Liver (tissue), 9 donors: Measurements from ENCODE around the gene RAB3GAP1. TPM values are rescaled to one million over a fixed set of nuclear protein-coding genes. Genes with fewer than 3 reads are reported as not detected.

Experiments
- DNase-seq: peaks from one replicate; pipeline ENCODE4 v3.0.0-alpha.2; 2017; ENCODE audit warnings: low spot score
- H3K27ac ChIP-seq, 2 donors: one replicate each; pipeline ENCODE4 v1.7.0; 2013; ENCODE audit warnings: inconsistent platforms in 2 of 2, low read length in 2 of 2, control low read depth in 1 of 2, low read depth in 1 of 2, mild to moderate bottlenecking in 1 of 2
- H3K27me3 ChIP-seq, 4 donors: one replicate each; pipeline versions ENCODE4 v1.6.1 to v1.7.0; 2013; ENCODE audit warnings: low read length in 3 of 4, inconsistent platforms in 1 of 4, mild to moderate bottlenecking in 1 of 4, moderate library complexity in 1 of 4; ENCODE audit not compliant: control insufficient read depth in 4 of 4, insufficient read depth in 4 of 4
- H3K36me3 ChIP-seq, 4 donors: one replicate each; pipeline versions ENCODE4 v1.6.1 to v1.7.0; 2013; ENCODE audit warnings: low read length in 3 of 4, mild to moderate bottlenecking in 3 of 4, low read depth in 1 of 4, moderate library complexity in 1 of 4; ENCODE audit not compliant: control insufficient read depth in 4 of 4, insufficient read depth in 3 of 4
- H3K4me1 ChIP-seq, 4 donors: one replicate each; pipeline versions ENCODE4 v1.6.1 to v1.7.0; 2013; ENCODE audit warnings: low read length in 3 of 4, mild to moderate bottlenecking in 3 of 4, moderate library complexity in 1 of 4; ENCODE audit not compliant: control insufficient read depth in 4 of 4, insufficient read depth in 4 of 4
- H3K4me3 ChIP-seq, 3 donors: one replicate each; pipeline versions ENCODE4 v1.6.1 to v1.7.0; 2013; ENCODE audit warnings: low read length in 3 of 3, control low read depth in 1 of 3, low read depth in 1 of 3, mild to moderate bottlenecking in 1 of 3
- H3K9ac ChIP-seq, 2 donors: one replicate each; pipeline ENCODE4 v1.7.0; 2013; ENCODE audit warnings: low read length in 2 of 2, mild to moderate bottlenecking in 2 of 2, moderate library complexity in 2 of 2, control low read depth in 1 of 2, low read depth in 1 of 2
- H3K9me3 ChIP-seq, 4 donors: one replicate each; pipeline versions ENCODE4 v1.6.1 to v1.7.0; 2013; ENCODE audit warnings: low read length in 3 of 4; ENCODE audit not compliant: control insufficient read depth in 4 of 4
- ATF3 ChIP-seq: IDR thresholded peaks from 2 replicates; pipeline ENCODE4 v1.6.1; 2016; ENCODE audit warnings: antibody characterized with exemption
- CTCF ChIP-seq: fragments of 150-350 bp; IDR thresholded peaks from 2 replicates; pipeline ENCODE4 v1.5.1; 2017; ENCODE audit warnings: improper control_type of control experiment, low read depth, low read length; ENCODE audit not compliant: missing input control
- EGR1 ChIP-seq, 2 donors: IDR thresholded peaks; 2 replicates each; pipeline ENCODE4 v1.6.1; 2016 to 2018; ENCODE audit warnings: antibody characterized with exemption in 2 of 2, low read depth in 2 of 2
- FOXA1 ChIP-seq: IDR thresholded peaks from 2 replicates; pipeline ENCODE4 v1.6.1; 2016; ENCODE audit warnings: antibody characterized with exemption
- FOXA2 ChIP-seq: IDR thresholded peaks from 2 replicates; pipeline ENCODE4 v1.6.1; 2016; ENCODE audit warnings: antibody characterized with exemption
- GABPA ChIP-seq, 2 donors: IDR thresholded peaks in 1 of 2; conservative IDR thresholded peaks in 1 of 2; 2 replicates each; pipeline ENCODE4 v1.6.1; 2016; ENCODE audit warnings: antibody characterized with exemption in 2 of 2, mild to moderate bottlenecking in 1 of 2, moderate library complexity in 1 of 2
- HNF4A ChIP-seq, 2 donors: conservative IDR thresholded peaks; 2 replicates each; pipeline ENCODE4 v1.6.1; 2016; ENCODE audit warnings: antibody characterized with exemption in 2 of 2, mild to moderate bottlenecking in 2 of 2
- HNF4G ChIP-seq: IDR thresholded peaks from 2 replicates; pipeline ENCODE4 v1.6.1; 2016; ENCODE audit warnings: antibody characterized with exemption
- JUND ChIP-seq, 2 donors: IDR thresholded peaks; 2 replicates each; pipeline ENCODE4 v1.6.1; 2016; ENCODE audit warnings: antibody characterized with exemption in 2 of 2
- MAX ChIP-seq: IDR thresholded peaks from 2 replicates; pipeline ENCODE4 v1.6.1; 2016; ENCODE audit warnings: antibody characterized with exemption
- NR2F2 ChIP-seq: IDR thresholded peaks from 2 replicates; pipeline ENCODE4 v1.6.1; 2016; ENCODE audit warnings: antibody characterized with exemption
- RAD21 ChIP-seq, 2 donors: IDR thresholded peaks; 2 replicates each; pipeline ENCODE4 v1.6.1; 2016; ENCODE audit warnings: antibody characterized with exemption in 2 of 2, mild to moderate bottlenecking in 2 of 2
- REST ChIP-seq: IDR thresholded peaks from 2 replicates; pipeline ENCODE4 v1.6.1; 2016; ENCODE audit warnings: antibody characterized with exemption, mild to moderate bottlenecking
- RXRA ChIP-seq, 2 donors: IDR thresholded peaks; 2 replicates each; pipeline ENCODE4 v1.6.1; 2017 to 2018; ENCODE audit warnings: antibody characterized with exemption in 2 of 2, mild to moderate bottlenecking in 1 of 2
- SP1 ChIP-seq: IDR thresholded peaks from 2 replicates; pipeline ENCODE4 v1.6.1; 2018; ENCODE audit warnings: antibody characterized with exemption, mild to moderate bottlenecking
- TAF1 ChIP-seq: conservative IDR thresholded peaks from 2 replicates; pipeline ENCODE4 v1.6.1; 2016; ENCODE audit warnings: antibody characterized with exemption, mild to moderate bottlenecking
- YY1 ChIP-seq: IDR thresholded peaks from 2 replicates; pipeline ENCODE4 v1.6.1; 2016; ENCODE audit warnings: antibody characterized with exemption, mild to moderate bottlenecking
- ZBTB33 ChIP-seq: IDR thresholded peaks from 2 replicates; pipeline ENCODE4 v1.6.1; 2016; ENCODE audit warnings: antibody characterized with exemption
- WGBS: extraction: QIAGEN DNeasy Blood & Tissue Kit; methylation state at CpG from one replicate; pipeline ENCODE4 v1.1.7; 2013; 5-methylcytosine and 5-hydroxymethylcytosine counted together
- polyA plus RNA-seq, 2 donors: library from polyadenylated mRNA; stranded (reverse) in 1 of 2; unstranded in 1 of 2; fragments of 200-250 nt in 1 of 2; fragments of >200 nt in 1 of 2; fragmentation: Nextera tagmentation in 1 of 2; extraction: Ambion mirVana in 1 of 2; gene quantifications; one replicate each; pipeline versions ENCODE4 v1.2.1 to v1.2.3, GENCODE V29; 2013 to 2015
- total RNA-seq, 2 donors: library from RNA; depleted of rRNA; stranded (reverse); fragments of >200 nt; gene quantifications; one replicate each; pipeline ENCODE4 v1.2.3, GENCODE V29; 2014
- donor health status: healthy.
- donor health status: healthy.
- donor health status: healthy.
- donor health status: healthy.
- donor health status: healthy.

Gene RAB3GAP1
- total and polyA plus RNA-seq, 4 donors = 8.8 to 30.0 (median 15.1) TPM

- DNase-seq = no peak
- H3K27ac ChIP-seq = no peak overlapping the region
- no peak overlapping the region for H3K9ac ChIP-seq
- peaks cover 0 to 2% (median 0%) of the 10 kb centered on the region in 4 donors for H3K9me3 ChIP-seq
- no peaks in the 10 kb centered on the region for H3K27me3 ChIP-seq
- TF ChIP-seq RXRA (IDR thresholded peaks at IDR 0.05) (no peak), YY1 (no peak), FOXA1 (no peak), CTCF (no peak), MAX (no peak), REST (no peak)
- 94% methylated on average over 5 of the region's 5 CpGs for WGBS
- no peaks in the 10 kb centered on the region for H3K4me1 ChIP-seq
- H3K4me3 ChIP-seq = no peak overlapping the region
- H3K36me3 ChIP-seq = no peaks in the 10 kb centered on the region
Observed at GRCh38 chr2:135186054-135186453, 134.0 kb downstream of the RAB3GAP1 start.

- Histone ChIP-seq H3K36me3 (no peaks in the 10 kb centered on the region), H3K27ac (no peak overlapping the region), H3K4me1 (no peaks in the 10 kb centered on the region), H3K27me3 (no peaks in the 10 kb centered on the region), H3K9ac (no peak overlapping the region), H3K4me3 (no peak overlapping the region), H3K9me3 (peaks cover 0 to 5% (median 0%) of the 10 kb centered on the region in 4 donors)
- no peak for DNase-seq
- no peak for TF ChIP-seq SP1
- TF ChIP-seq RAD21 (IDR thresholded peaks at IDR 0.05) = no peak
- TF ChIP-seq ZBTB33 = no peak
- TF ChIP-seq EGR1 (IDR thresholded peaks at IDR 0.05; ENCODE audit: low read depth in 2 of 2) = no peak
- no peak for TF ChIP-seq FOXA1
- TF ChIP-seq GABPA (IDR thresholded peaks at IDR 0.05 in 1 of 2, conservative IDR thresholded peaks at IDR 0.05 in 1 of 2) = no peak
- no peak for TF ChIP-seq RXRA (IDR thresholded peaks at IDR 0.05)
- no peak for TF ChIP-seq MAX
- TF ChIP-seq YY1 = no peak
- no peak for TF ChIP-seq FOXA2
- TF ChIP-seq REST = no peak
- TF ChIP-seq TAF1 = no peak
- no peak for TF ChIP-seq HNF4A (conservative IDR thresholded peaks at IDR 0.05)
- no peak for TF ChIP-seq HNF4G
- no peak for TF ChIP-seq ATF3
- TF ChIP-seq JUND (IDR thresholded peaks at IDR 0.05) = no peak
- no peak for TF ChIP-seq CTCF
- no peak for TF ChIP-seq NR2F2
- WGBS = 89% methylated on average over 3 of the region's 3 CpGs
Observed at GRCh38 chr2:135187270-135187669, 135.2 kb downstream of the RAB3GAP1 start.
